ENCODE measurements around the gene CYB5B.

Gene CYB5B

GRCh38 chr16:69471121-69471520, 46.7 kb downstream of the CYB5B start:
- TF ChIP-seq CTCF (IDR thresholded peaks at IDR 0.05; ENCODE audit: low read depth, low read length) = no peak
- no peak for DNase-seq (ENCODE audit: low read depth, low spot score)
- in situ Hi-C loops (cut with HindIII; ENCODE audit: low sequenced_read_pairs) = no loop called here
- no peak overlapping the region for H3K4me3 ChIP-seq (ENCODE audit: low read depth, low read length)

GRCh38 chr16:69474408-69474807, 50.0 kb downstream of the CYB5B start:
- no peak for DNase-seq (ENCODE audit: low read depth, low spot score)
- H3K4me3 ChIP-seq (ENCODE audit: low read depth, low read length) = no peak overlapping the region
- no peak for TF ChIP-seq CTCF (IDR thresholded peaks at IDR 0.05; ENCODE audit: low read depth, low read length)
- in situ Hi-C loops (cut with HindIII; ENCODE audit: low sequenced_read_pairs) = no loop called here

GRCh38 chr16:69476920-69477443, 52.6 kb downstream of the CYB5B start:
- TF ChIP-seq CTCF (IDR thresholded peaks at IDR 0.05; ENCODE audit: low read depth, low read length) = no peak
- H3K4me3 ChIP-seq (ENCODE audit: low read depth, low read length) = no peak overlapping the region
- in situ Hi-C loops (cut with HindIII; ENCODE audit: low sequenced_read_pairs) = no loop called here
- peak; percentile 90 for DNase-seq (ENCODE audit: low read depth, low spot score)

GRCh38 chr16:69477546-69477945, 53.1 kb downstream of the CYB5B start:
- no peak for DNase-seq (ENCODE audit: low read depth, low spot score)
- TF ChIP-seq CTCF (IDR thresholded peaks at IDR 0.05; ENCODE audit: low read depth, low read length) = no peak
- in situ Hi-C loops (cut with HindIII; ENCODE audit: low sequenced_read_pairs) = no loop called here
- no peak overlapping the region for H3K4me3 ChIP-seq (ENCODE audit: low read depth, low read length)

- no peak overlapping the region for H3K4me3 ChIP-seq (ENCODE audit: low read depth, low read length)
- in situ Hi-C loops (cut with HindIII; ENCODE audit: low sequenced_read_pairs) = no loop called here
- no peak for TF ChIP-seq CTCF (IDR thresholded peaks at IDR 0.05; ENCODE audit: low read depth, low read length)
- DNase-seq (ENCODE audit: low read depth, low spot score) = no peak
Observed at GRCh38 chr16:69478685-69479084, 54.3 kb downstream of the CYB5B start.

GRCh38 chr16:69479775-69480174, 55.4 kb downstream of the CYB5B start:
- no peak overlapping the region for H3K4me3 ChIP-seq (ENCODE audit: low read depth, low read length)
- in situ Hi-C loops (cut with HindIII; ENCODE audit: low sequenced_read_pairs) = no loop called here
- TF ChIP-seq CTCF (IDR thresholded peaks at IDR 0.05; ENCODE audit: low read depth, low read length) = no peak
- DNase-seq (ENCODE audit: low read depth, low spot score) = no peak

- DNase-seq (ENCODE audit: low read depth, low spot score) = peak; percentile 64
- TF ChIP-seq CTCF (IDR thresholded peaks at IDR 0.05; ENCODE audit: low read depth, low read length) = no peak
- H3K4me3 ChIP-seq (ENCODE audit: low read depth, low read length) = no peak overlapping the region
- in situ Hi-C loops (cut with HindIII; ENCODE audit: low sequenced_read_pairs) = no loop called here
Observed at GRCh38 chr16:69481901-69482341, 57.5 kb downstream of the CYB5B start.
